Measurements from ENCODE around the gene ZBTB6. TPM values are rescaled to one million over a fixed set of nuclear protein-coding genes. Genes with fewer than 3 reads are reported as not detected.

ZBTB6 gene
- total and polyA plus RNA-seq, 9 of the 15 experiments (the other 6 are each of a cell fraction or from before 2014, with no cell fraction given) = 1.4 to 7.2 (median 5.3) TPM

DNA sequence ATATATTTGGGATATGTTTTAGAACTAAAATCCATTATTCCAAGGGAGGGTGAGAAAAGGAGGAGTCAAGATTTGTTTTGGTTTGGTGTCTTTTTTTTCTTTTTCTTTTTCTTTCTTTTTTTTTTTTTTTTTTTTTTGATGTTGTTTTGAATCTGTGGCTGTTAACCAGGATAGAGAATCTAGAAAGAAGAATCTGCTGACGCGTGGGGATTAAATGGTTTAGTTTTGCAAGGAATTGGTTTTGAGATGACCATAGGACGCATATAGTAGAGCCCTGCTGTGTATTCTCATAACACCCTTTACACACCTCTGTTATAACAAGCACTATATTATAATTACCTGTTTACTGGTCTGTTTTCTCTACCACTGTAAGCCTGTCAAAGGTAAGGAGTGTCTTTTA, 37.1 kb upstream of the ZBTB6 start (continued):
- TF ChIP-seq, protein P1, sequence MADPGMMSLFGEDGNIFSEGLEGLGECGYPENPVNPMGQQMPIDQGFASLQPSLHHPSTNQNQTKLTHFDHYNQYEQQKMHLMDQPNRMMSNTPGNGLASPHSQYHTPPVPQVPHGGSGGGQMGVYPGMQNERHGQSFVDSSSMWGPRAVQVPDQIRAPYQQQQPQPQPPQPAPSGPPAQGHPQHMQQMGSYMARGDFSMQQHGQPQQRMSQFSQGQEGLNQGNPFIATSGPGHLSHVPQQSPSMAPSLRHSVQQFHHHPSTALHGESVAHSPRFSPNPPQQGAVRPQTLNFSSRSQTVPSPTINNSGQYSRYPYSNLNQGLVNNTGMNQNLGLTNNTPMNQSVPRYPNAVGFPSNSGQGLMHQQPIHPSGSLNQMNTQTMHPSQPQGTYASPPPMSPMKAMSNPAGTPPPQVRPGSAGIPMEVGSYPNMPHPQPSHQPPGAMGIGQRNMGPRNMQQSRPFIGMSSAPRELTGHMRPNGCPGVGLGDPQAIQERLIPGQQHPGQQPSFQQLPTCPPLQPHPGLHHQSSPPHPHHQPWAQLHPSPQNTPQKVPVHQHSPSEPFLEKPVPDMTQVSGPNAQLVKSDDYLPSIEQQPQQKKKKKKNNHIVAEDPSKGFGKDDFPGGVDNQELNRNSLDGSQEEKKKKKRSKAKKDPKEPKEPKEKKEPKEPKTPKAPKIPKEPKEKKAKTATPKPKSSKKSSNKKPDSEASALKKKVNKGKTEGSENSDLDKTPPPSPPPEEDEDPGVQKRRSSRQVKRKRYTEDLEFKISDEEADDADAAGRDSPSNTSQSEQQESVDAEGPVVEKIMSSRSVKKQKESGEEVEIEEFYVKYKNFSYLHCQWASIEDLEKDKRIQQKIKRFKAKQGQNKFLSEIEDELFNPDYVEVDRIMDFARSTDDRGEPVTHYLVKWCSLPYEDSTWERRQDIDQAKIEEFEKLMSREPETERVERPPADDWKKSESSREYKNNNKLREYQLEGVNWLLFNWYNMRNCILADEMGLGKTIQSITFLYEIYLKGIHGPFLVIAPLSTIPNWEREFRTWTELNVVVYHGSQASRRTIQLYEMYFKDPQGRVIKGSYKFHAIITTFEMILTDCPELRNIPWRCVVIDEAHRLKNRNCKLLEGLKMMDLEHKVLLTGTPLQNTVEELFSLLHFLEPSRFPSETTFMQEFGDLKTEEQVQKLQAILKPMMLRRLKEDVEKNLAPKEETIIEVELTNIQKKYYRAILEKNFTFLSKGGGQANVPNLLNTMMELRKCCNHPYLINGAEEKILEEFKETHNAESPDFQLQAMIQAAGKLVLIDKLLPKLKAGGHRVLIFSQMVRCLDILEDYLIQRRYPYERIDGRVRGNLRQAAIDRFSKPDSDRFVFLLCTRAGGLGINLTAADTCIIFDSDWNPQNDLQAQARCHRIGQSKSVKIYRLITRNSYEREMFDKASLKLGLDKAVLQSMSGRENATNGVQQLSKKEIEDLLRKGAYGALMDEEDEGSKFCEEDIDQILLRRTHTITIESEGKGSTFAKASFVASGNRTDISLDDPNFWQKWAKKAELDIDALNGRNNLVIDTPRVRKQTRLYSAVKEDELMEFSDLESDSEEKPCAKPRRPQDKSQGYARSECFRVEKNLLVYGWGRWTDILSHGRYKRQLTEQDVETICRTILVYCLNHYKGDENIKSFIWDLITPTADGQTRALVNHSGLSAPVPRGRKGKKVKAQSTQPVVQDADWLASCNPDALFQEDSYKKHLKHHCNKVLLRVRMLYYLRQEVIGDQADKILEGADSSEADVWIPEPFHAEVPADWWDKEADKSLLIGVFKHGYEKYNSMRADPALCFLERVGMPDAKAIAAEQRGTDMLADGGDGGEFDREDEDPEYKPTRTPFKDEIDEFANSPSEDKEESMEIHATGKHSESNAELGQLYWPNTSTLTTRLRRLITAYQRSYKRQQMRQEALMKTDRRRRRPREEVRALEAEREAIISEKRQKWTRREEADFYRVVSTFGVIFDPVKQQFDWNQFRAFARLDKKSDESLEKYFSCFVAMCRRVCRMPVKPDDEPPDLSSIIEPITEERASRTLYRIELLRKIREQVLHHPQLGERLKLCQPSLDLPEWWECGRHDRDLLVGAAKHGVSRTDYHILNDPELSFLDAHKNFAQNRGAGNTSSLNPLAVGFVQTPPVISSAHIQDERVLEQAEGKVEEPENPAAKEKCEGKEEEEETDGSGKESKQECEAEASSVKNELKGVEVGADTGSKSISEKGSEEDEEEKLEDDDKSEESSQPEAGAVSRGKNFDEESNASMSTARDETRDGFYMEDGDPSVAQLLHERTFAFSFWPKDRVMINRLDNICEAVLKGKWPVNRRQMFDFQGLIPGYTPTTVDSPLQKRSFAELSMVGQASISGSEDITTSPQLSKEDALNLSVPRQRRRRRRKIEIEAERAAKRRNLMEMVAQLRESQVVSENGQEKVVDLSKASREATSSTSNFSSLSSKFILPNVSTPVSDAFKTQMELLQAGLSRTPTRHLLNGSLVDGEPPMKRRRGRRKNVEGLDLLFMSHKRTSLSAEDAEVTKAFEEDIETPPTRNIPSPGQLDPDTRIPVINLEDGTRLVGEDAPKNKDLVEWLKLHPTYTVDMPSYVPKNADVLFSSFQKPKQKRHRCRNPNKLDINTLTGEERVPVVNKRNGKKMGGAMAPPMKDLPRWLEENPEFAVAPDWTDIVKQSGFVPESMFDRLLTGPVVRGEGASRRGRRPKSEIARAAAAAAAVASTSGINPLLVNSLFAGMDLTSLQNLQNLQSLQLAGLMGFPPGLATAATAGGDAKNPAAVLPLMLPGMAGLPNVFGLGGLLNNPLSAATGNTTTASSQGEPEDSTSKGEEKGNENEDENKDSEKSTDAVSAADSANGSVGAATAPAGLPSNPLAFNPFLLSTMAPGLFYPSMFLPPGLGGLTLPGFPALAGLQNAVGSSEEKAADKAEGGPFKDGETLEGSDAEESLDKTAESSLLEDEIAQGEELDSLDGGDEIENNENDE (IDR thresholded peaks at IDR 0.05; ENCODE audit: low read depth, low read length) = no peak
- no peak for TF ChIP-seq POLR2B (IDR thresholded peaks at IDR 0.05; ENCODE audit: low read depth, partially characterized antibody)
